NCI-H1436 (cell line): Measurements from ENCODE around the gene BANF2.
"Not testable (repeated sequence)": the region's sequence is repeated elsewhere in the genome, so short reads cannot be mapped to it uniquely, and the experiment has no call there.

Source experiments
- DNase-seq: peaks from one replicate; lab custom pipeline; 2025; lab: John Stamatoyannopoulos, UW

Gene BANF2

DNA sequence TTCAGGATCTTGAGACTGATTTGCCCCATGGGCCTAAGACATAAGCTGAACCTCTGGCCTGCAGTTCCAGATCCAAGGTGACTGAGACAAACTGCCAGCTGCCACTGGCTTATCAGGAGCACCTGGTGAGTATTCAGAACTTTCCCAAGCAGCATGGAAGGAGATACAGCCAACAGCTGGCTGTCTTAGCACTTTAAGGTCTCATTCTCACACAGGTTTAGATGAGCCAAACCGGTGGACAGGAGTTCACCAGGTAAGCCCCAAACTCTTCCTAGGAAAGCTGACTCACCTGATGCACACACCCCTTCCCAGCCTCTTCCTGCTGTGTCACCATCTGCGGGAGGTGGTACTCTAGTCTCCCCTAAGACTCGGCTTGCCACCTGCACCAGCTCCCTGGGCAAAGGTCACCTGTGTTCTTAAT, at the start of gene BANF2:
BANF2 (plus strand) TSS at position 36 of the 421 bp plus-strand sequence. CDS start 25,060 bp downstream, outside the sequence.
- DNase-seq: no peak

DNA sequence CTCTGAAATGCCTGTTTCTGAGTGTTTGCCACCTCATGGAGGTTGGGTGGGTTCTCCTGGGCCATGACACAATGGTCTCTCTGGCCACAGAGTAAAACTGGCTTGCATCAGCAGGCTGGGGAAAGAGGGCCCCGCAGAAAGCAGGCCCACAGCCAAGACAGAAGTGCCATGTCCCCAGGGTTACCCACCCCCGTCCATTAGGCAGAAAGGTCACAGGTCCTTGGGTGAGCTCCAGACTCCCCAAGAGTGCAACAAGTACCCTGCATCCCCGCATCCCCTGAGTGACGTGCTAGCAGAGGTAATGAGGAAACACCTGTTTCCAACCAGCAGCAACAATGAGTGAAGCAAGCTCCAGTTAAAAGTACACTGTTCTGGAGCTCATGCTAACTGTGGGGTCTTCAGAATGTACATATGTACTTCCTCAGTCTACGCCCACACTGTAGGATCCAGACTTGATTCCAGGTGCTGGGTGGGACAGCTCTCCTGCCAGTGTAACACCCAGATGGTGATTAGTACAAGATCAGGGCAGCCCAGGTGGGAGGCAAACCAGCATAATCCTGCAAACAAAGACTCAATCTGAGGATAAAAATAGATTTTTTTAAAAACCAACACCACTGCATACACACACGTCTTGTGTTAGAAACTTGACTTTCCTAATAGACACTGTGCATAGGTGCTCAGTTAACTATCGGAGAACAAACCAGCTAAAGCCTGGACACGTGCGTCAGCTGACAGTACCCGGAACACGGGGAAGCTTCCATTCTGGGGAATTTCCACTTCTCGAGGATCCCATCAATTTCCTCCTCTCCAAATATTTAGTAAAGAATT, 49.3 kb upstream of the BANF2 start:
- no peak for DNase-seq

DNA sequence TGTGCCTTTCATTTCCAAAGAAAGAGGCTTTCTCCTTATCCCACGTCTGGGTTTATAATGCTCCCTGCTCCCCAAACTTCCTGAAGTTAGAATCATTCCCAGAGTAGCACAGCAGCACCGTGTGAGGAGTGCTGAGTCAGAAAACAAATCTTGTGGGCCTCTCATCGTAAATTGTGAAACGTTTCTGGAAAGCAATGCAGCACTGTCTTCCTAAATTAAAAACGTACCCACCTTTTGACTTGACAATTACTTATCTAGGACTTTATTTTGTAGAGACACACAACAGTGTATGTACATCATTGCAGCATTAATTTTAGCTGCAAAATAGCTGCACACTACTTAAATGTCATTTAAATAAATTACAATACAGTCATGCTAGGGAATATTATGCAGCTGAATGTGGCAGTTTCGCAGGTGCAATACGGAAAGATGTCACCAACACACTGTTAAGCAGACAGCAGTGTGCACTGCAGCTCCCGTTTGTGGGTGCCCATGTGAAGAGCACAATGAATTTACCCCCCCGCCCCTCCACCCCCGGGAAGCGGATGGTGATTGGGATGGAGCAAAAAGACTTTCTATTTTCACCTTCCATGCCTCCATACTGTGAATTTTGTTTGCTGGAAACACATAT, 48.5 kb upstream of the BANF2 start:
- no peak for DNase-seq

DNA sequence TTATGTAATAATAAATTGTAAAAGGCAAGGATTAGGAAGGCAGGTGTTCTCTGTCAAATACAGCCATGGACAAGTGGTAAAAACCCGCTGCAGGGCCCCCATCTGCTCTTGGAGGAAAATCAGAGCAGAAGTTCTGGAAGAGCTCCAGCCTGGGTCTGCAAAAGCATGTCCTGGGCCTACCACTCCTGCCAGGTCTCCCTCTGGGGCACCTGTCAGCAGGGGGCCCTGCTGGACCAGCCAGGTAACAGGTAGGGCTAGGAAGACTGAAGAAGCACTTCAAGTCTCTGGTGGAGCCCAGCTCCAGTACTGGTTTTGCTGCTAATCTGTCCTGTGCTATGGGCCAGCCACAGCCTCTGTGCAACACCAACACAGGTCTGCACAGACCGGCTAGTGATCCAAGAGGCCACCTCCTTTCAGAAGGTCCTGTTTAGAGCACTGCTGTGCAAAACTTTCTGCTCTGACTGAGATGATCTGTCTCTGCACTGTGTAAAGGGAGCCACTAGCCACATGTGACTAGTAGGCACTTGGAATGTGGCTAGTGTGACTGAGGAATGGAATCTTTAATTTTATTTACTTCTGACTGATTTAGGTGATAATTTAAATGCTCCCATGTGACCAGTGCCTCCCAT, 47.9 kb upstream of the BANF2 start:
- DNase-seq: no peak

DNA sequence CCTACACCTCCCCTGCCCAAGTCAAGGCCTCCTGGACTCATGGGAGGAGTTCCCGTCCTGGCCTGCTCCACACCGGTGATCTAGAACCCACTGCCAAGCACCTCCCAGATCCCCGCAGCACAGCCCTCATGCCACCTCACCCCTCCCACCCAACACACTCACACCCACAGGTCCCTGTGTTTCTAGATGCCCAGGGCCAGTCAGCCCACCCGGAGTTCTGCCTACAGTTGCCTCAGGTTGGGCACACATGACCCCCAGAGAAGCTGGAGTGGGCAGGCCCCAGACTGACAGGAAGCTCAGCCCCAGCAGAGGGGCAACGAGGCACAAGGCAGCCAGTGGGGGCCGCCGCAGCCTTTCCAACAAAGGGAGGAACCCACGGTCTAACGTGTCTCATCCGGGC, 47.4 kb upstream of the BANF2 start:
- DNase-seq: no peak

DNA sequence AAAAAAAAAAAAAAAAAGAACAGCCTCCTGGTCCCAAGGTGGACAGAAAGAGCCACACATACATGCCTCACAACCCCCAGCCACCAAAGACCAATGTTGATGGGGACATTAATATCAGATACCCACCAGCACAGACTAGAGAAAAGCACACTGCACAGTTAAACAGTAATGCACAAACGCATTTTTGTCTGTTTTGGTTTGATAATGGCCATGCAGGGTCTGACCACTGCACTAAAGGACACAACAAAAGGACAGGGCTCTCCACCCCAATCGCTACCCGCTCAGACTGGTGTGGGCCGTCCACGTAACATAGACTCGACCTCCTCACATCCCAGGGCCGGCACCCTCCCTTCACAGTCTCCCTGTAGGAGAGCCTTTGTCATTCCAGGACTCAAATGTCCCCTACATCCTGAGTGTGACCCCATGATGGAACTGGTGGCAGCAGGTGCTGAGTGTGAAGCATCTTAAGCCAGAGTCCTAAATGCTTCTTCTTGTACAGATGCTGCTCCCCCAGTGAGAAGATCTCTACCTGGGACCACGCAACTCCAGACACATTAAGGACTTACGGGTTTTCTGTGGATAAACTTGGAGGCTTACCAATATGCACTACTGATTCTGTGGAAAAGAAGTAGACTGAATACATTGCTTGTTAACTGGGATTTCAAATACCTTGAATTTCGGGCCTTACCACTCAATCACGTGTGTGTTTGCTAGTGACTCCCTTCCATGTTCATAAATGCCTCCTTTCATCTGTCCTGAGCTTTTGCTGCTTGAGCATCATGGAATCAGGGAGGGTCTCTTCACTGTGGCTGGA, 45.7 kb upstream of the BANF2 start:
- DNase-seq: no peak

DNA sequence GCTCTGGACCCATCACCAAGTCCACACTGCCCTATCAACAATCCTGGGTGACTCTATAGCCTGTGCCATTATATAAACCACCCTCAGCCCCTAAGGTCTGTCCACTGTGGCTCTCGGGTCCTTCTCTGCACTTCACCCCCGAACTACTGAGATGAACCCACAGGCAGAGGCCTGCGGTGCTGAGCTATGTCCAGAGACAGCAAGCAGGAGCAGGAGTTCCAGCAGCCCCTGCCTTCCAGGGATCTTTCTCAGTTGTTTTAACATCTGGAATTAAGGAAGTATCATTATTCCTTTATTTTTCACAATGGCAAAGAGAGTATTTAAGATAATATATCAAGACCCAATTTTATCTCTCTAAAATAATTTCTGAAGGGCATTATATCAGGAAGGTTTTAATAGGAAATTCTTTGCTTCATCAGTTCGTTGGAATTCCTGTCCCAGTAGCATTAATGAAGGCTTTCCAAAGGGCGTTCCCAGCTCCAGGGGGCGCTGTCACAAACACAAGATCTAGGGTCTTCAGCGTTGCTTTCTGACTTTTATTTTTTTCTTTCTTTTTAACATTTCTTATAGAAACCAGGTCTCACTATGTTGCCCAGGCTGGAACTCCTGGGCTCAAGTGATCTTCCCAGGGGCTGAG, 45.0 kb upstream of the BANF2 start:
- DNase-seq: no peak

DNA sequence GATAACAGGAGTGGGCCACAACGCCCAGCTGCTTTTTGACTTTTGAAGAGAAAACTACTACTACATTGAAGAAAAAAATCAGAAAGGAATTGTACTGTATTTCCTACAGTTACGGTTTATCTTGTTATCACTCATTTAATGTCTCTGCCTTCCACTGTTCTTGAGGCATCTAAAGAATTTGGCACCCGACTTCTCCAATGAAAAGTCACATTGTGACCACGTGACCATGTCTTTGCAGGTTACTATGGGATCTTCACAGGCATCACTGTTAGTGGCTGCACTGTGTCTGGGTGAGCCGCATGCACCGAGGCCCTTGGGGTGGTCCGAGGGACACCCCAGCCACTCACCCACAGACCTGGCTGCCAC, 44.5 kb upstream of the BANF2 start:
- no peak for DNase-seq

DNA sequence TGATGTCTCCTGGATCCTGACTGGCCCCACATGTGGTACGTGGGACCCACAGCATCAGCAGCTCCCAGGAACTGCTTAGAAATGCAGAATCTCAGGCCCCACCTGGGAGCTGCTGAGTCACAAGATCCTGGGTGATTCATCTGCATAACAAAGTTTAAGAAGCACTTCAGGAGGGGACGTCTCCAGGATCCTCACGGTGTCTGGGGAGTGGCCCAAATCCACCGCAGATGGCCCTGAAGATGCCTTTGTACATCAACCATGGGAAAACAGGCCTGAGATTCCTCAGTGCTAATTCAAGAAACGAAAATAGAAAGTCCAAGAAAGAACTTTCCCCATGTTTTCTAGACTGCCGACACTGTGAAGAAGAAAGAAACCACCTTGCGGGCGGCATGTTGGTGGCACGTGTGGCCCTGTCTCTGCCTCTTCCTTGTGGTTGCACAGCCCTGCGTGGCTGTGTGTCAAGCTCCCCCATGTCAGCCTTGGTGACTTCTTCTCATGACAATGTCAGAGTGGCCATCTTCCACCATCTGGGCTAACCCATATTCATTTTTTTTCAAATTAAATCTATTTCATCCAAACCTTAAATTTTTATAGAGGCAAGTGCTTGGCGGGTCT, 43.8 kb upstream of the BANF2 start:
- DNase-seq: no peak

DNA sequence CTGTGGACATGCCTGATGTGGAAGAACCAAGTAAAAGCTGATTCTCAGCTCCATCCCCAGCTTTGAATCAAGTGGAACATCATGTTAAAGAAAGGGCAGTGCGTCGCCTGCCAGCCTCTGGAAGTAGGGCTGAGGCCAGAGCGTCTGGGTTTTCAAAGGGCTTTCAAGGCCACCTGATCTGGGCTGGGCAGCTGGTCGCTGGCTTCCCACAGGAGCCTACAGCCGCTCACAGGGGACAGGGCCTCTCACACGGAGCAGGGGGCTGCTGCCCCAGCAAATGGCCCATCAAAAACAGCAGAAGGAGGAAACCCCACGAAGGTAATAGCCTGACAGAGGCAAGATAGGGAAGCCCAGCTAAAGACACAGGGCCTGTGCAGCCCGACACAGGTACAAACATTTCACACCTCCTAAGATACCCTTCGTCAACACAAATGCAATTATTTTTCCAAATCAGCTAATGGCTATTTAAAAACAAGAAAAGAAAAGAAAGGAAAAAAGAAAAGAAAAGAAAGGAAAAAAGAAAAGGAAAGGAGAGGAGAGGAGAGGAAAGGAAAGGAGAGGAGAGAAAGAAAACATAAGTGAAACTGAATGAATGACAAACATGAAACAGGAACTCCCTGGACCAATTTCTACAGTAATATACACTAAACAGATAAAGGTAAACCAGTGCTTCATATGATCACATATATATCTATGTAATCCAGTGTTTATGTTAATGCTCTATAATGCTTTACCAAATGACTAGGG, 42.5 kb upstream of the BANF2 start:
- no peak for DNase-seq

DNA sequence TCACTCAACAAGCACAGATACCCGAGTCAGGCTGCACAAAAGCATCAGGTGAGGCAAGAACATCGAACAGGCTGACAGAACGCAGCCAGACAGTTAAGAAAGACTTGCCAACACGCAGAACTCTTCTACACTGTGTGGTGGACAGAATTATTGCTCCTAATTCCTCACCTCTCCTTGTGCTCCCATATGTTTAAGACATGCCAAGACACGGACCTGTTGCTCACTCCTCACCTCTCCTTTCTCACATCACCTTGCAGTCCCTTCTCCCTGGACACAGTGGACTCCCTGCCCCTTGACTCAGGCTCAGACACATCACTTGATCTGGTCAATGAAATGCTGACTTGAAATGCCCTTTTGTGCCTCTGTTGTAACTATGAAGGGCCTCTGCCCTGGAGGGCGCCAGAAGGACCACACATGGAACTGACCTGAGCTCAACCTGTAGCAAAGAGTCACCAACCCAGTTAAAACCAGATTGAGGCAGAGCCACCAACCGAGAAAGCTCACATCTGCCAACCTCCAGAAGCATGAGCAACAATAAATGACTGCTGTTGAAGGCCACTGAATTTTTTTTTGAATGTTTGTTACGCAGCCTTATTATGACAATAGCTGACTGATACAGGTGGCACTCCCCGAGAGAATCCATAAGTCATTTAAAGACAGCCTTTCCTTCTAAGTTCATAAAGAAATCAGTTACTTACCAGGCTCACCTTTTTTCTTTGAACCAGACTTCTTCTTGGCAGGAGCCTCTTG, 41.7 kb upstream of the BANF2 start:
- no peak for DNase-seq

DNA sequence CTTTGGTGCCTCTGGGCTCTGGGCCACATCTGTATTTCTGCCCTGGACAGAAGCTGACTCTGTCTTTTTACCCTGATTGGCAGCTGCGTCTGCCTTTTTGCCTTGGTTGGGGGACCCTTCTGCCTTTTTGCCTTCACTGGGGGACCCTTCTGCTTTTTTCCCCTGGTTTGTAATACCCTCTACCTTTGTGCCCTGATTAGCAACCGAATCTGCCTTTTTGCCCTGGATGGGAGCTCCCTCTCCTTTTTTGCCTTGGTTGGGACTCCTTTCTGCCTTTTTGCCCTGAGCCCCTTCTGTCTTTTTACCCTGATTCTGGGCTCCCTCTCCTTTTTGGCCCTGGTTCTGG, 41.1 kb upstream of the BANF2 start:
- no peak for DNase-seq

DNA sequence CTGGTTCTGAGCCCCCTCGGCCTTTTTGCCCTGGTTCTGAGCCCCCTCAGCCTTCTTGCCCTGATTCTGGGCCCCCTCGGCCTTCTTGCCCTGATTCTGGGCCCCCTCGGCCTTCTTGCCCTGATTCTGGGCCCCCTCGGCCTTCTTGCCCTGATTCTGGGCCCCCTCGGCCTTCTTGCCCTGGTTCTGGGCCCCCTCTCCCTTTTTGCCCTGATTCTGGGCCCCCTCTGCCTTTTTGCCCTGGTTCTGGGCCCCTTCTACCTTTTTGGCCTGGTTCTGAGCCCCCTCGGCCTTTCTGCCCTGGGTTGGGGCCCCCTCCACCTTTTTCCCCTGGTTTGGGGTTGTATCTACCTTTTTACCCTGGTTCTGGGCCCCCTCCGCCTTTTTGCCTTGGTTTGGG, 40.4 kb upstream of the BANF2 start:
- not testable (repeated sequence) for DNase-seq

DNA sequence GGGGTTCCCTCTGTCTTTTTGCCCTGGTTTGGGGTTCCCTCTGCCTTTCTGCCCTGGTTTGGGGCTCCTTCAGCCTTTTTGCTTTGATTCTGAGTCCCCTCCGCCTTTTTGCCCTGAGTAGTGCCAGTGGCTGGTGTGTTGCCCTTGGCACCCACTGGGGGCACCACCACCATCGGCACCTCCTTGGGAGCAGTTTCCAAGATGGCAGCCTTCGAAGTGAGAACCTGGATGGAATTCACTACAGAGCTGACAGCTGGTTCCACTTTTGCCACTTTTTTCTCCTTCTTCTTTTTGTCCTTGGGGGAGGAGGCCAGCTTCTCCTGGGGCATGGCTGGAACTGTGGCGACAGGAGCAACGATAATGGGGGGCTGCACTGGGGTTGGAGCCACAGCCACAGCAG, 40.0 kb upstream of the BANF2 start:
- DNase-seq: no peak

DNA sequence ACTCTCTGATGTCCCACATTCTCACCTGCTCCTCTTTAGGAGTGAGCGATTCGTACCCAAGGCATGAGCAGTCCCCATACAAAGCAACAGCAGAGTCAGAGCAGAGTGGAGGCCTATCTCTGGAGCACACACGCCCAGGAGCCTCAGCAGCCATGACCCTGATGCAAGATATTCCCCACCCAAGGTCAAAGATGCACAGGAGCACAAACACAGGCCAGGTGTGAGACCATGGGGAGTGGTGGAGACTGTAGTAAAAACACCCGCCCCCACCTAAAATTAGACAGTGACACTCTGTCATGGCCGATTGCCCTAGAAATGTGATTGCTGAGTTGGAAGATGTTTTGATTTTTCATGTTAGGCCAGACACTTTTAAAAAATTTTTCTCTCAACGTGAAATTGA, 39.1 kb upstream of the BANF2 start:
- no peak for DNase-seq

DNA sequence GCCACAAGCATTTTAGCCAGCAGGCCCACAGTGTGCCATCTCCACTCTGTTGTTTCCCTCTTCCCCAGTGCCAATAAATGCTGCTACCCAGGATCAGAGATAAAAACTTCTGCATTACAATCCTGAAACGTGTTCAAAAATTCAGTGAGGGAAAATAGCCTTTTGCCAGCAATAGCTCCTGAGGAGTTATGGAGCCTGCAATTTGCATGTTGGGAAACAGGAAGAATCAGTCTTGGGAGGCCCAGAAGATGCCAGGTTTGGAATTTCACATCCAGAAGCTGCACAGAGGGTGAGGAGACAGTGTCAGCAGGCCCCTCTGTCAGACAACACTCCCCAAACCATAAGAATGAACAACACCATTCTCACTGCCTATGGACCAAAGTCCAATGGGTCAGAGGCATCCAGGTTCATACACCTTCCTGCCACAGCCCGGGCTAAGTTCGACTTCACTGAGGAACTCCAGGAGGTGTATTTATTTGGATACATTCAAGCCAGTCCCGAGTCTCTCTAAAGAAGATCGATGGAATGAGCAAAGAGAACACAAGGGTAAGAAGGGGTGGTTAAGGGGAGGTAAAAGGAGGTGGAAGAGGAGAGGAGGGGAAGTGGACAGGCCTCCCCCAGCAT, 38.5 kb upstream of the BANF2 start:
- DNase-seq: no peak

DNA sequence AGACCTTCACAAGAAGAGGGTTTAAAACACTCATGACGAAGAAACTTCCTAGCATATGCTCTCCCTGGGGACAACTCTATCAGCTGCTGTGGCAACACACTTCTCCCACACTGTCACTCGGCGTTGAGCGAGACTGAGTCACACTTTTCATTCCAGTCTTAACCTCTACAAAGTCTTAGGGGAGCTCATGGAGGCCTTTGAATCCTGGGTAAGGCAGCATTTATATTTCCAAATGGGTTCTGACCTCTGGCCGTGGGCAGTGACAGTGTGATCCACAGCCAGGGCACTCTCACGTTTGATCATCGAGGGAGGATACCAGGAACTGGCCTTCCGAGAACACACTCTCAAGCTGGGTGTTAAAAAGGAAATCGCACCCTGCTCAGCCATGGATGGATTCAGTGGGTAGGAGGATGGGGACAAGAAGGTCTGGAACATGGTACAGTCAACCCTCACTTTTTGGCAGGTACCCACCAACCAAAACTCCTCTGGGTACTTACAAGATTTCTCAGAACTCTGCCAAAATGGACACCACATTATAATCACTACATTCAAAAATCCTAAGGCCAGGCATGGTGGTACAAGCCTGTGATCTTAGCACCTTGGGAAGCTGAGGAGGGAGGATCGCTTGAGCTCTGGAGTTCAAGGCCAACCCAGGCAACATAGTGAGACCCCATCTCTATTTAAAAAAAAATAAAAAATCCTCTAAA, 37.3 kb upstream of the BANF2 start:
- DNase-seq: no peak

DNA sequence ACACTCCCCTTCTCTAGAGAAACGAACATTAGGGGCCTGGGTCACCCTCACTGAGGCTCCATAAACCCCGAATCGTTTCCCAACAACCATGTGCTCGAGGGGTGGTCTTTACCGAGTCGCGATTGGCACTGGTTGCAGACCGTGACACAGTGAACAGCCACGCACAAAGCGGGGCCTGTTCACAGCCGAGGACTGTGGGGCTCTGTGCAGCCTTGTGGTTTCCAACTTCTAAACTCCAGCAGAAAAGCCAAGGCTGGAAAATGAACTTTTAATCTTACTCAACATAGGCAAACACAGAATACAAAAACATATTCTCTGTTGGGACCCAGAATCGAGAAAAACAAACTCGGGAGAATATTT, 36.7 kb upstream of the BANF2 start:
- DNase-seq: no peak

DNA sequence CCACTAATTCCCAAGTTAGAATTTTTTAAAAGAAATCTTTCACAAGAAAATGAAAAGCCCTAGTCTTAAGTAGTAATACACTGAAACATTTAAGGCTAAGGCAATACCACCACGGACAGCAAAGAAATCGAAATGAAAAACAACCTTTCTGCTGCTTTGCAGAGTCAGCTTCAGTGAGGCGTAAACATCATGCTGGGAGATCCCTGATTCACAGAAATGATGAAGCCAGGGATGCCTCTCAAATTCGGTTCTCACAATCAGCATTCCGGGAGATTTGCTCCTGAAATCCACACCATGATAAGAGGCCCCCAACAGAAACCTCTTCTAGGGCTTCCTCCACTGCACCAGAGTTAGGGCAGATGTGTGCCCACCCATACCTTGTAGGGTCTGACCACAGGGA, 36.3 kb upstream of the BANF2 start:
- DNase-seq: no peak
